Activated CD8-positive, alpha-beta T cell treated with anti-CD3 and anti-CD28 coated beads for 36 hours (primary cell): Measurements from ENCODE around the gene MEX3A. TPM values are rescaled to one million over a fixed set of nuclear protein-coding genes. Genes with fewer than 3 reads are reported as not detected.

Experiments
- ATAC-seq: fragments of 200-7000 bp; cut with Tn5 transposase; one replicate; pipeline ENCODE4 v1.10.0; 2021; ENCODE audit warnings: mild to moderate bottlenecking, moderate library complexity
- CTCF ChIA-PET: fragments of 350-600 bp; sonication (Branson Sonifier 250); formaldehyde crosslinking; loops from one replicate; lab custom pipeline; 2021; ENCODE audit warnings: antibody characterized with exemption; lab: Charles Lee
- POLR2A ChIA-PET: fragments of 350-600 bp; sonication (Branson Sonifier 250); formaldehyde crosslinking; loops from one replicate; lab custom pipeline; 2021; ENCODE audit warnings: antibody characterized with exemption; lab: Charles Lee
- DNase-seq: peaks from one replicate; pipeline ENCODE4 v3.0.0-alpha.2; 2020
- H3K27ac Mint-ChIP-seq: one replicate; pipeline ENCODE4 v1.8.0; 2021; ENCODE audit warnings: mild to moderate bottlenecking, mixed read lengths
- H3K27me3 Mint-ChIP-seq: one replicate; pipeline ENCODE4 v1.8.0; 2021; ENCODE audit warnings: mixed read lengths
- H3K36me3 Mint-ChIP-seq: one replicate; pipeline ENCODE4 v1.8.0; 2021; ENCODE audit warnings: low read depth, mixed read lengths
- H3K4me1 Mint-ChIP-seq: one replicate; pipeline ENCODE4 v1.8.0; 2021; ENCODE audit warnings: low read depth, mixed read lengths
- H3K4me3 Mint-ChIP-seq: one replicate; pipeline ENCODE4 v1.8.0; 2021; ENCODE audit warnings: mild to moderate bottlenecking, moderate library complexity, mixed read lengths
- H3K9me3 Mint-ChIP-seq: one replicate; pipeline ENCODE4 v1.8.0; 2021; ENCODE audit warnings: mixed read lengths
- intact Hi-C: fragments of 100-400 bp; cut with micrococcal nuclease; formaldehyde crosslinking; loops from one replicate; pipeline ENCODE4 v1.10.0; 2022
- total RNA-seq, 2 experiments: library from RNA; stranded (reverse); gene quantifications; one replicate each; pipeline ENCODE4 v1.2.3, GENCODE V29; 2021
- TF ChIP-seq, protein P1 (sequence below): fragments of 200-600 bp; IDR thresholded peaks from one replicate; pipeline ENCODE4 v1.8.0; 2022; ENCODE audit warnings: antibody characterized with exemption, mild to moderate bottlenecking

MEX3A gene
- total RNA-seq, 2 experiments from 2014 or later = 0.45 to 0.83 TPM

DNA sequence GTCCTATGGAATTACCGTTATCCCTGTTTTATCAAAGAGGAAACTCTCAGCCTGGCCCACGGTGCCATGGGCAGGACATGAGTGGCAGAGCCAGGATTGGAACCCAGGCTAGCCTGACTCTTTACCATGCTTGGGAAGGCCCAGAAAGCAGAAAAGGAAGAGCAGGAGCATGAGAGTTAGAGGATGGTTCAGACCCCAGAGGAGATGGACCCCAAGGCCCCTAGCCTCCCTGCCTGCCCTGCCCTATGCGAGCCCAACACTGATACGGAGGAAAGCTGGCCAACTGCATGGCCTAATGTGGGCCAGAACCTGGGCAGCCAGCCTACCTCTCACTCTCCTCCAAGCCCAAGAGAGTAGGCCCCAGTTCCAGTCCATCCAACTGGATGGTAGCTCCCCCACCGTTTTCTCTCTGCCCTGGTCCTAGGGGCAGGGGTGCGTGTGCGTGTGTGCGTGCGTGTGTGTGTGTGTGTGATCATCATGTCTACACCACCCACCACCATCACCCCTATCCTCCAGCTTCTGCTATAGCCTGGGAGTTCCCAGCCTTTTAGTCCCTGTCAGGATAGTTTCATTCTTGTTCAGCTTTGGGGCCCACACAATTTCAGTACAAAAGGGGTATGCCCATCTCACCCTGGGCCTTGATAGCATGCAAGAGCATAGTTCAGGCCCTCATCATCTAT lies 15.4 kb upstream of the MEX3A start:
- POLR2A ChIA-PET = interaction anchor here (0.6 to 8.0 kb wide), 12 partner anchors 9 to 185 kb away, joined by 3 to 151 read pairs (median 8); partner anchors contain the start of genes LMNA and SMG5

DNA sequence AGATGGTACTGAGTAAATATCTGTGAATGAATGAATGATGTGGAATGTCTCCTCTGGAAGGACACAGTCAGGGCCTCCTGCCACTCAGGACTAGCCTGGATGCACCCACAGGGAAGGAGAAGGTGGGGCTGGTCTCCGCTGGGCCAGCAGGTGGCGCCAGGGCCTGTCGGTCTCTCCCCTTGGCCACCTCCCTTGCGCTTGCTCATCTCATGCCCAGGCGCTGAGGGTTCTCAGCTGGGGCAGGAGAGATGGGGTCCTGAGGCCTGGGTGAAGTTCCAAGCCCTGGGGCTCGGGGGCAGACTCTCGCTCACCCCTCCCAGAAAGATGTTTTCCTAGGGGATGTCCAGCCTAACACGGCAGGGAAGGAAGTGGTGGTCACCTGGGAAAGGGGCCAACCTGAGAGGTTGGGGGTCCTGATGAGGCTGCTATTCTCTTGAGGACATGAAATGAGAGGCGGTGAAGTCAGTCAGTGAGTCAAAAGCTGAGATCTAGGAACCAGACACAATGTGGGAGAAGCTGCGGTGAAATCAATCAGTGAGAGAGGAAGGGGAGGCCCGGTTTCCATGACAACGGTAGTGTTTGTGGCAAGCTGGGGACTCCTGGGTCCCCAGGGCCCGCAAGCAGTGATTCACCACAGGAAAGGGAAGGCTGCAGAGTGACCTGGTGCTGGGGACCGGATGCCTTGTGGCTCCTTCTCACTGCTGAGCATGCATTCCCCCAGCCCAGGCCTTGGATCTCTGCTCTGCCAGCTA lies 14.6 kb upstream of the MEX3A start:
- peaks cover 20% of the 10 kb centered on the region for H3K27me3 Mint-ChIP-seq
- ChIA-PET CTCF (interaction anchor here (0.8 to 22.5 kb wide), 29 partner anchors 9 to 289 kb away, joined by 3 to 772 read pairs (median 6); partner anchors contain the start of genes LMNA and PMF1), POLR2A (interaction anchor here (0.6 to 8.0 kb wide), 13 partner anchors 10 to 186 kb away, joined by 3 to 151 read pairs (median 5); partner anchors contain the start of genes LMNA and SMG5)
- H3K36me3 Mint-ChIP-seq = no peaks in the 10 kb centered on the region
- H3K9me3 Mint-ChIP-seq = no peaks in the 10 kb centered on the region
- peaks cover 45% of the 10 kb centered on the region for H3K4me1 Mint-ChIP-seq
- peak overlapping the region; percentile 52 for H3K4me3 Mint-ChIP-seq
- DNase-seq (peak; percentile 97), ATAC-seq (peak; percentile 81)
- TF ChIP-seq, protein P1, sequence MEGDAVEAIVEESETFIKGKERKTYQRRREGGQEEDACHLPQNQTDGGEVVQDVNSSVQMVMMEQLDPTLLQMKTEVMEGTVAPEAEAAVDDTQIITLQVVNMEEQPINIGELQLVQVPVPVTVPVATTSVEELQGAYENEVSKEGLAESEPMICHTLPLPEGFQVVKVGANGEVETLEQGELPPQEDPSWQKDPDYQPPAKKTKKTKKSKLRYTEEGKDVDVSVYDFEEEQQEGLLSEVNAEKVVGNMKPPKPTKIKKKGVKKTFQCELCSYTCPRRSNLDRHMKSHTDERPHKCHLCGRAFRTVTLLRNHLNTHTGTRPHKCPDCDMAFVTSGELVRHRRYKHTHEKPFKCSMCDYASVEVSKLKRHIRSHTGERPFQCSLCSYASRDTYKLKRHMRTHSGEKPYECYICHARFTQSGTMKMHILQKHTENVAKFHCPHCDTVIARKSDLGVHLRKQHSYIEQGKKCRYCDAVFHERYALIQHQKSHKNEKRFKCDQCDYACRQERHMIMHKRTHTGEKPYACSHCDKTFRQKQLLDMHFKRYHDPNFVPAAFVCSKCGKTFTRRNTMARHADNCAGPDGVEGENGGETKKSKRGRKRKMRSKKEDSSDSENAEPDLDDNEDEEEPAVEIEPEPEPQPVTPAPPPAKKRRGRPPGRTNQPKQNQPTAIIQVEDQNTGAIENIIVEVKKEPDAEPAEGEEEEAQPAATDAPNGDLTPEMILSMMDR = peak; percentile 99
- H3K27ac Mint-ChIP-seq = peak overlapping the region; percentile 93
- intact Hi-C loops = loop anchor here (1.0 to 10.0 kb wide), 2 partner anchors 30 to 128 kb away; no protein-coding TSS in a partner anchor

More for the DNA sequence above, 15.4 kb upstream of the MEX3A start:
- Mint-ChIP-seq H3K4me1 (peaks cover 45% of the 10 kb centered on the region), H3K27ac (peak overlapping the region; percentile 93), H3K4me3 (peak overlapping the region; percentile 52), H3K36me3 (no peaks in the 10 kb centered on the region), H3K9me3 (no peaks in the 10 kb centered on the region), H3K27me3 (peaks cover 17% of the 10 kb centered on the region)
- CTCF ChIA-PET = interaction anchor here (0.8 to 22.5 kb wide), 24 partner anchors 8 to 288 kb away, joined by 3 to 772 read pairs (median 7); partner anchors contain the start of gene LMNA
- ATAC-seq (peak; percentile 32), DNase-seq (peak; percentile 78)
- TF ChIP-seq, protein P1 = no peak
- intact Hi-C loops = loop anchor here (1.0 to 10.0 kb wide), 2 partner anchors 30 to 127 kb away; no protein-coding TSS in a partner anchor

DNA sequence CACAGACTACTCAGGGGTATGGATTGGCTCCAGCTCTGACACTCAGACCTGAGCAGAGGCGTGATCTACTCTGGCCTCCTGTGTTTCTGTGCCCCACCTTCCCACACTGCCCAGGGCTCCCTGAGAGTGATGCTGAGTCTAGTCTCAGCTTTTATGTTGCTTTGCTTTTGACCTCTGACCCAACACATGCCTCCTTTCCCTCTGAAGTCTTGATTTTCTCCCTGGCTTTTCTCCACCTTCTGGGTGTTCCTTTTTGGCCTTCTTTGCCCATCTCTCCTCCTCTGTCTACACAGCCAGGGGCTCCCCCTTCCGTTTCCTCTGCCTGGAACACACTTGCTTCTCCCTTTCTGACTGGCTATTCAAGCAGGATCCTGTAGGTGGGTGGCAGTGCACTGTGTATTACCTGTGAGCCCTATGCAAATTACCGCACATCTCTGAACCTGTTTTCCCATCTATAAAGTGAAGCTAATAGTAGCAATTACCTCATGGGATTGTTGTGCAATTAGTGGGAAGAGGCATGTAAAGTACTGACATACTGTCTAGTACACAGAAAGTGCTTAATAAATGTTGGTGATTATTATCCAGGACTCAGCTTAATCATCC lies 13.7 kb upstream of the MEX3A start:
- Mint-ChIP-seq H3K9me3 (no peaks in the 10 kb centered on the region), H3K27ac (peak overlapping the region; percentile 93), H3K4me3 (no peak overlapping the region), H3K27me3 (peaks cover 20% of the 10 kb centered on the region), H3K4me1 (peaks cover 45% of the 10 kb centered on the region), H3K36me3 (no peaks in the 10 kb centered on the region)
- TF ChIP-seq, protein P1 = no peak
- POLR2A ChIA-PET = interaction anchor here (0.7 to 8.0 kb wide), 7 partner anchors 20 to 128 kb away, joined by 3 to 151 read pairs (median 11); partner anchors contain the start of gene LMNA
- no peak for ATAC-seq
- DNase-seq = peak; percentile 43
- intact Hi-C loops = loop anchor here (10.0 kb wide), 1 partner anchor 129 kb away; no protein-coding TSS in a partner anchor
- CTCF ChIA-PET = interaction anchor here (0.9 to 22.5 kb wide), 24 partner anchors 8 to 290 kb away, joined by 3 to 772 read pairs (median 7); partner anchors contain the start of genes LMNA and PMF1

DNA sequence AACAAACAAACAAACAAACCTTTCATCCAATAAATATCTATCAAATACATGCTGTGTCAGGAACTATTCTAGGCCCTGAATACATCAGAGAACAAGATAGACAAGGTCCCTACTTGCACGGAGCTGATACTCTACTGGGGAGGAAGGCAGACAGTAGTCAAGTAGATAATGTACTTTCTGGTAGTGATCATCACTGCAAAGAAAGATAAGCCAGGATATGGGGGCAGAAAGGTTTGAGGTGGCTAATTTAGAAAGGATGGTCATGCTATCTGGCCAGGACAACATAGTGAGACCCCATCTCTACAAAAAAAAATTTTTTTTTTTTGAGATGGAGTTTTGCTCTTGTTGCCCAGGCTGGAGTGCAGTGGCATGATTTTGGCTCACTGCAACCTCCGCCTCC lies 9.3 kb upstream of the MEX3A start:
- intact Hi-C loops = loop anchor here (10.0 kb wide), 1 partner anchor 133 kb away; no protein-coding TSS in a partner anchor
- Mint-ChIP-seq H3K4me1 (peaks cover 13% of the 10 kb centered on the region), H3K9me3 (no peaks in the 10 kb centered on the region), H3K36me3 (no peaks in the 10 kb centered on the region), H3K27me3 (peaks cover 22% of the 10 kb centered on the region), H3K4me3 (no peak overlapping the region), H3K27ac (no peak overlapping the region)
- ATAC-seq (no peak), DNase-seq (no peak)
- TF ChIP-seq, protein P1 = no peak
- CTCF ChIA-PET = interaction anchor here (0.7 to 22.5 kb wide), 11 partner anchors 8 to 228 kb away, joined by 3 to 772 read pairs (median 4); partner anchors contain the start of gene LMNA
- POLR2A ChIA-PET = interaction anchor here (0.6 to 2.9 kb wide), 5 partner anchors 12 to 155 kb away, joined by 3 to 18 read pairs (median 3); partner anchors contain the start of gene LMNA
